ENCODE measurements around the gene IQSEC2.

DNA sequence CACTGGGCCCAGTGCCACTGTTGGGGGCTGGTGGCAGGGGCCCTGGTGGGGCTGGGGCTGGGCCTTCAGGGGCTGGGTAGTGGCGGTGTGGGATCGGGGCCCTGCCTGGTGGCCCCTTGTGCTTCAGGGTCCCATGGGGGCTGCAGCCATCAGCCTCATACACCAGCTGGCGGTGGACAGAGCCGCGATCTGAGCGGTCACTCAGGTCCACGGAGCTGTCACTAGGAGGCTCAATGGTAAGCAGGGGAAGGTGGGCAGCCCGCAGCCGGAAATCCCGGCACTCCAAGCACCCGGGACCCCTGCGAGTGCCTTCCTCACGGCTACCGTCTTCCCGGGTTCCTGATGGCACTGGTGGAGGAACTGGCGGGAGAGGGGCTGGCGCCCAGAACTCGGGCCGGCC is 30.8 kb downstream of the IQSEC2 start:
- TF ChIP-seq, protein P1, sequence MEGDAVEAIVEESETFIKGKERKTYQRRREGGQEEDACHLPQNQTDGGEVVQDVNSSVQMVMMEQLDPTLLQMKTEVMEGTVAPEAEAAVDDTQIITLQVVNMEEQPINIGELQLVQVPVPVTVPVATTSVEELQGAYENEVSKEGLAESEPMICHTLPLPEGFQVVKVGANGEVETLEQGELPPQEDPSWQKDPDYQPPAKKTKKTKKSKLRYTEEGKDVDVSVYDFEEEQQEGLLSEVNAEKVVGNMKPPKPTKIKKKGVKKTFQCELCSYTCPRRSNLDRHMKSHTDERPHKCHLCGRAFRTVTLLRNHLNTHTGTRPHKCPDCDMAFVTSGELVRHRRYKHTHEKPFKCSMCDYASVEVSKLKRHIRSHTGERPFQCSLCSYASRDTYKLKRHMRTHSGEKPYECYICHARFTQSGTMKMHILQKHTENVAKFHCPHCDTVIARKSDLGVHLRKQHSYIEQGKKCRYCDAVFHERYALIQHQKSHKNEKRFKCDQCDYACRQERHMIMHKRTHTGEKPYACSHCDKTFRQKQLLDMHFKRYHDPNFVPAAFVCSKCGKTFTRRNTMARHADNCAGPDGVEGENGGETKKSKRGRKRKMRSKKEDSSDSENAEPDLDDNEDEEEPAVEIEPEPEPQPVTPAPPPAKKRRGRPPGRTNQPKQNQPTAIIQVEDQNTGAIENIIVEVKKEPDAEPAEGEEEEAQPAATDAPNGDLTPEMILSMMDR (IDR thresholded peaks at IDR 0.05; ENCODE audit: low read depth, low read length) = no peak
- no peak for TF ChIP-seq EZH2phosphoT487 (IDR thresholded peaks at IDR 0.05; ENCODE audit: low read depth)
